GM23338 (cell line): ENCODE results near the gene ERO1B. TPM values are rescaled to one million over a fixed set of nuclear protein-coding genes. Genes with fewer than 3 reads are reported as not detected.

Source experiments
- ATAC-seq: fragments of 200-7000 bp; cut with Tn5 transposase; 3 replicates; pipeline ENCODE4 v1.9.1; 2020
- DNase-seq: peaks from one replicate; pipeline ENCODE4 v3.0.0-alpha.2; 2015; ENCODE audit warnings: low spot score
- H2AFZ ChIP-seq: fragments of 200-600 bp; sonication (generic); 2 replicates; pipeline ENCODE4 v1.8.0; 2016; ENCODE audit warnings: antibody characterized with exemption, mild to moderate bottlenecking, moderate library complexity
- H3F3A ChIP-seq: fragments of 200-600 bp; sonication (generic); replicated peaks from 2 replicates; pipeline ENCODE4 v1.8.0; 2017; ENCODE audit warnings: antibody characterized with exemption, mixed run types, low read depth
- H3K27ac ChIP-seq: fragments of 200-600 bp; sonication (generic); 2 replicates; pipeline ENCODE4 v1.6.1; 2016; ENCODE audit warnings: low read depth
- H3K27me3 ChIP-seq: fragments of 200-600 bp; sonication (generic); 2 replicates; pipeline ENCODE4 v1.8.0; 2016; ENCODE audit warnings: mild to moderate bottlenecking, mixed run types, moderate library complexity; ENCODE audit not compliant: insufficient read depth
- H3K36me3 ChIP-seq: fragments of 200-600 bp; sonication (generic); 2 replicates; pipeline ENCODE4 v1.8.0; 2016; ENCODE audit warnings: mild to moderate bottlenecking; ENCODE audit not compliant: insufficient read depth
- H3K4me1 ChIP-seq: fragments of 200-600 bp; sonication (generic); 2 replicates; pipeline ENCODE4 v1.8.0; 2016; ENCODE audit warnings: mild to moderate bottlenecking, moderate library complexity; ENCODE audit not compliant: insufficient read depth
- H3K4me2 ChIP-seq: fragments of 200-600 bp; sonication (generic); 2 replicates; pipeline ENCODE4 v1.7.1; 2017; ENCODE audit warnings: mixed run types
- H3K4me3 ChIP-seq: fragments of 200-600 bp; sonication (generic); 2 replicates; pipeline ENCODE4 v1.6.1; 2016; ENCODE audit warnings: mixed run types
- H3K79me2 ChIP-seq: fragments of 200-600 bp; sonication (generic); replicated peaks from 2 replicates; pipeline ENCODE4 v1.8.0; 2017; ENCODE audit warnings: mild to moderate bottlenecking; ENCODE audit not compliant: insufficient read depth
- H3K9me2 ChIP-seq: fragments of 200-600 bp; sonication (generic); 2 replicates; pipeline ENCODE4 v1.8.0; 2017; ENCODE audit not compliant: insufficient read depth
- H4K20me1 ChIP-seq: fragments of 200-600 bp; sonication (generic); replicated peaks from 2 replicates; pipeline ENCODE4 v1.8.0; 2017; ENCODE audit warnings: mild to moderate bottlenecking; ENCODE audit not compliant: insufficient read depth
- H3K27ac Mint-ChIP-seq: 2 replicates; pipeline ENCODE4 v1.8.0; 2020; ENCODE audit warnings: inconsistent platforms, mild to moderate bottlenecking, moderate library complexity, mixed read lengths
- H3K27me3 Mint-ChIP-seq: 3 replicates; pipeline ENCODE4 v1.8.0; 2022; ENCODE audit warnings: low read depth, mild to moderate bottlenecking, moderate library complexity, mixed read lengths, inconsistent platforms; ENCODE audit not compliant: insufficient read depth, poor library complexity
- H3K36me3 Mint-ChIP-seq: 3 replicates; pipeline ENCODE4 v1.8.0; 2021; ENCODE audit warnings: low read depth, mild to moderate bottlenecking, inconsistent platforms, moderate library complexity, mixed read lengths
- H3K4me1 Mint-ChIP-seq: 3 replicates; pipeline ENCODE4 v1.8.0; 2020; ENCODE audit warnings: mild to moderate bottlenecking, inconsistent platforms, mixed read lengths
- H3K4me3 Mint-ChIP-seq: 3 replicates; pipeline ENCODE4 v1.8.0; 2021; ENCODE audit warnings: moderate library complexity, mild to moderate bottlenecking, inconsistent platforms, mixed read lengths
- H3K9me3 Mint-ChIP-seq: 3 replicates; pipeline ENCODE4 v1.8.0; 2020; ENCODE audit warnings: moderate library complexity, mild to moderate bottlenecking, inconsistent platforms, mixed read lengths
- EZH2phosphoT487 ChIP-seq: fragments of 200-600 bp; sonication (generic); IDR thresholded peaks from one replicate; pipeline ENCODE4 v1.8.1; 2018; ENCODE audit warnings: antibody characterized with exemption; ENCODE audit not compliant: unreplicated experiment
- JUNB ChIP-seq: IDR thresholded peaks from one replicate; pipeline ENCODE4 v1.6.1; 2016; ENCODE audit warnings: antibody characterized with exemption; ENCODE audit not compliant: unreplicated experiment
- NANOG ChIP-seq: IDR thresholded peaks from 2 replicates; pipeline ENCODE4 v1.6.1; 2016; ENCODE audit warnings: antibody characterized with exemption, borderline replicate concordance
- STAT1 ChIP-seq: IDR thresholded peaks from one replicate; pipeline ENCODE4 v1.6.1; 2016; ENCODE audit warnings: antibody characterized with exemption; ENCODE audit not compliant: unreplicated experiment
- ZNF114 ChIP-seq: fragments of 250-450 bp; sonication (Bioruptor Pico); IDR thresholded peaks from 2 replicates; pipeline ENCODE4 v1.5.0; 2020; ENCODE audit warnings: mild to moderate bottlenecking, moderate library complexity
- ZNF331 ChIP-seq: fragments of 250-450 bp; sonication (Bioruptor Pico); IDR thresholded peaks from 2 replicates; pipeline ENCODE4 v1.5.0; 2020; ENCODE audit warnings: low read depth, mild to moderate bottlenecking, moderate library complexity
- polyA plus RNA-seq: library from polyadenylated mRNA; unstranded; fragments of >200 nt; fragmentation: Nextera tagmentation; extraction: Ambion mirVana; gene quantifications from 2 replicates; pipeline ENCODE4 v1.2.1, GENCODE V29; 2016
- total RNA-seq: library from RNA; depleted of rRNA; stranded (reverse); fragments of >200 nt; shearing (Covaris generic); gene quantifications from 2 replicates; pipeline ENCODE4 v1.2.3, GENCODE V29; 2014
- TF ChIP-seq, protein P1 (sequence below): IDR thresholded peaks from 2 replicates; pipeline ENCODE4 v1.6.1; 2016; ENCODE audit warnings: antibody characterized with exemption
- TF ChIP-seq, protein P2 (sequence below): fragments of 250-450 bp; sonication (Bioruptor Pico); IDR thresholded peaks from 2 replicates; pipeline ENCODE4 v1.5.0; 2020; ENCODE audit warnings: mild to moderate bottlenecking, moderate library complexity

ERO1B gene
- total and polyA plus RNA-seq, 2 experiments from 2014 or later = 2.4 to 3.6 TPM

DNA sequence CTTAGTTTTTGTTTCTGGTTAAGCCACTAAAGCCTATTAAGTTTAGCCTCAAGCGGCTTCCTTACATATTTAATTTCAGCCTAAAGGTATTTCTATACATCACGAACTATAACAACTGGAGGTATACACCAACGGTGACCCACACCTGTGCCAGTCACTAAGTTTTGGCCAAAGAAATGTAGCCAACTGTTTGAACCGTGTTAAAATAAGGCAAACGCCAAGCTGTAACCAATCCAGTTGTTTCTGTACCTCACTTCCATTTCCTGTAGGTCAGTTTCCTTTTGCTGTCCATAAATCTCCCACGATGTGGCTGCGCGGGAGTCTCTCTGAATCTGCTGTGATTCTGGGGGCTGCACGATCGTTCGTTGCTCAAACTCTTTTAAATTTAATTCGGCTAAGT is 5.6 kb upstream of the ERO1B start:
- Mint-ChIP-seq H3K36me3 (no peaks in the 10 kb centered on the region), H3K4me1 (peaks cover 19% of the 10 kb centered on the region), H3K4me3 (no peak overlapping the region), H3K9me3 (no peaks in the 10 kb centered on the region), H3K27ac (no peak overlapping the region), H3K27me3 (peaks cover 6% of the 10 kb centered on the region)
- H2AFZ ChIP-seq = peak overlapping the region; percentile 50
- TF ChIP-seq ZNF114 (CRISPR knock-in tag) (no peak), STAT1 (no peak), EZH2phosphoT487 (no peak), ZNF331 (CRISPR knock-in tag) (no peak), JUNB (no peak), NANOG (no peak)
- TF ChIP-seq, protein P1, sequence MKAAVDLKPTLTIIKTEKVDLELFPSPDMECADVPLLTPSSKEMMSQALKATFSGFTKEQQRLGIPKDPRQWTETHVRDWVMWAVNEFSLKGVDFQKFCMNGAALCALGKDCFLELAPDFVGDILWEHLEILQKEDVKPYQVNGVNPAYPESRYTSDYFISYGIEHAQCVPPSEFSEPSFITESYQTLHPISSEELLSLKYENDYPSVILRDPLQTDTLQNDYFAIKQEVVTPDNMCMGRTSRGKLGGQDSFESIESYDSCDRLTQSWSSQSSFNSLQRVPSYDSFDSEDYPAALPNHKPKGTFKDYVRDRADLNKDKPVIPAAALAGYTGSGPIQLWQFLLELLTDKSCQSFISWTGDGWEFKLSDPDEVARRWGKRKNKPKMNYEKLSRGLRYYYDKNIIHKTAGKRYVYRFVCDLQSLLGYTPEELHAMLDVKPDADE = no peak
- TF ChIP-seq, protein P2, sequence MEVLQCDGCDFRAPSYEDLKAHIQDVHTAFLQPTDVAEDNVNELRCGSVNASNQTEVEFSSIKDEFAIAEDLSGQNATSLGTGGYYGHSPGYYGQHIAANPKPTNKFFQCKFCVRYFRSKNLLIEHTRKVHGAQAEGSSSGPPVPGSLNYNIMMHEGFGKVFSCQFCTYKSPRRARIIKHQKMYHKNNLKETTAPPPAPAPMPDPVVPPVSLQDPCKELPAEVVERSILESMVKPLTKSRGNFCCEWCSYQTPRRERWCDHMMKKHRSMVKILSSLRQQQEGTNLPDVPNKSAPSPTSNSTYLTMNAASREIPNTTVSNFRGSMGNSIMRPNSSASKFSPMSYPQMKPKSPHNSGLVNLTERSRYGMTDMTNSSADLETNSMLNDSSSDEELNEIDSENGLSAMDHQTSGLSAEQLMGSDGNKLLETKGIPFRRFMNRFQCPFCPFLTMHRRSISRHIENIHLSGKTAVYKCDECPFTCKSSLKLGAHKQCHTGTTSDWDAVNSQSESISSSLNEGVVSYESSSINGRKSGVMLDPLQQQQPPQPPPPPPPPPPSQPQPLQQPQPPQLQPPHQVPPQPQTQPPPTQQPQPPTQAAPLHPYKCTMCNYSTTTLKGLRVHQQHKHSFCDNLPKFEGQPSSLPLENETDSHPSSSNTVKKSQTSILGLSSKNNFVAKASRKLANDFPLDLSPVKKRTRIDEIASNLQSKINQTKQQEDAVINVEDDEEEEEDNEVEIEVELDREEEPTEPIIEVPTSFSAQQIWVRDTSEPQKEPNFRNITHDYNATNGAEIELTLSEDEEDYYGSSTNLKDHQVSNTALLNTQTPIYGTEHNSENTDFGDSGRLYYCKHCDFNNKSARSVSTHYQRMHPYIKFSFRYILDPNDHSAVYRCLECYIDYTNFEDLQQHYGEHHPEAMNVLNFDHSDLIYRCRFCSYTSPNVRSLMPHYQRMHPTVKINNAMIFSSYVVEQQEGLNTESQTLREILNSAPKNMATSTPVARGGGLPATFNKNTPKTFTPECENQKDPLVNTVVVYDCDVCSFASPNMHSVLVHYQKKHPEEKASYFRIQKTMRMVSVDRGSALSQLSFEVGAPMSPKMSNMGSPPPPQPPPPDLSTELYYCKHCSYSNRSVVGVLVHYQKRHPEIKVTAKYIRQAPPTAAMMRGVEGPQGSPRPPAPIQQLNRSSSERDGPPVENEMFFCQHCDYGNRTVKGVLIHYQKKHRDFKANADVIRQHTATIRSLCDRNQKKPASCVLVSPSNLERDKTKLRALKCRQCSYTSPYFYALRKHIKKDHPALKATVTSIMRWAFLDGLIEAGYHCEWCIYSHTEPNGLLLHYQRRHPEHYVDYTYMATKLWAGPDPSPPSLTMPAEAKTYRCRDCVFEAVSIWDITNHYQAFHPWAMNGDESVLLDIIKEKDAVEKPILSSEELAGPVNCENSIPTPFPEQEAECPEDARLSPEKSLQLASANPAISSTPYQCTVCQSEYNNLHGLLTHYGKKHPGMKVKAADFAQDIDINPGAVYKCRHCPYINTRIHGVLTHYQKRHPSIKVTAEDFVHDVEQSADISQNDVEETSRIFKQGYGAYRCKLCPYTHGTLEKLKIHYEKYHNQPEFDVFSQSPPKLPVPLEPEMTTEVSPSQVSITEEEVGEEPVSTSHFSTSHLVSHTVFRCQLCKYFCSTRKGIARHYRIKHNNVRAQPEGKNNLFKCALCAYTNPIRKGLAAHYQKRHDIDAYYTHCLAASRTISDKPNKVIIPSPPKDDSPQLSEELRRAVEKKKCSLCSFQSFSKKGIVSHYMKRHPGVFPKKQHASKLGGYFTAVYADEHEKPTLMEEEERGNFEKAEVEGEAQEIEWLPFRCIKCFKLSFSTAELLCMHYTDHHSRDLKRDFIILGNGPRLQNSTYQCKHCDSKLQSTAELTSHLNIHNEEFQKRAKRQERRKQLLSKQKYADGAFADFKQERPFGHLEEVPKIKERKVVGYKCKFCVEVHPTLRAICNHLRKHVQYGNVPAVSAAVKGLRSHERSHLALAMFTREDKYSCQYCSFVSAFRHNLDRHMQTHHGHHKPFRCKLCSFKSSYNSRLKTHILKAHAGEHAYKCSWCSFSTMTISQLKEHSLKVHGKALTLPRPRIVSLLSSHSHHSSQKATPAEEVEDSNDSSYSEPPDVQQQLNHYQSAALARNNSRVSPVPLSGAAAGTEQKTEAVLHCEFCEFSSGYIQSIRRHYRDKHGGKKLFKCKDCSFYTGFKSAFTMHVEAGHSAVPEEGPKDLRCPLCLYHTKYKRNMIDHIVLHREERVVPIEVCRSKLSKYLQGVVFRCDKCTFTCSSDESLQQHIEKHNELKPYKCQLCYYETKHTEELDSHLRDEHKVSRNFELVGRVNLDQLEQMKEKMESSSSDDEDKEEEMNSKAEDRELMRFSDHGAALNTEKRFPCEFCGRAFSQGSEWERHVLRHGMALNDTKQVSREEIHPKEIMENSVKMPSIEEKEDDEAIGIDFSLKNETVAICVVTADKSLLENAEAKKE (CRISPR knock-in tag) = no peak
- no peak overlapping the region for H3K27ac ChIP-seq
- no peak overlapping the region for H3K4me3 ChIP-seq
- no peaks in the 10 kb centered on the region for H3F3A ChIP-seq
- no peaks in the 10 kb centered on the region for H3K79me2 ChIP-seq
- ATAC-seq = no peak
- H3K27me3 ChIP-seq = peaks cover 8% of the 10 kb centered on the region; the same call in 1 of the 2 replicates
- H3K9me2 ChIP-seq = no peaks in the 10 kb centered on the region
- no peaks in the 10 kb centered on the region for H4K20me1 ChIP-seq
- H3K4me1 ChIP-seq = peaks cover 12% of the 10 kb centered on the region; the same call in 1 of the 2 replicates
- no peaks in the 10 kb centered on the region for H3K36me3 ChIP-seq
- DNase-seq = no peak
- H3K4me2 ChIP-seq = no peak overlapping the region
